SK-N-MC (cell line): Measurements from ENCODE around the gene UNC93A.

Experiments used
- DNase-seq: peaks from one replicate; pipeline ENCODE4 v3.0.0-alpha.2; 2011; ENCODE audit warnings: low read depth, low spot score
- H3K27ac ChIP-seq: fragments of 200-600 bp; sonication (generic); 2 replicates; pipeline ENCODE4 v1.5.1; 2016; ENCODE audit warnings: mixed run types
- H3K36me3 ChIP-seq: fragments of 200-600 bp; sonication (generic); 2 replicates; pipeline ENCODE4 v1.6.1; 2017; ENCODE audit warnings: antibody characterized with exemption, low read length, mixed read lengths; ENCODE audit not compliant: insufficient read depth
- H3K4me3 ChIP-seq: fragments of 200-600 bp; sonication (generic); 2 replicates; pipeline ENCODE4 v1.5.1; 2016
- H3K9ac ChIP-seq: fragments of 200-600 bp; sonication (generic); 2 replicates; pipeline ENCODE4 v1.8.0; 2017; ENCODE audit warnings: mixed run types, mixed read lengths; ENCODE audit not compliant: insufficient read length
- H3K9me3 ChIP-seq: fragments of 200-600 bp; sonication (generic); 2 replicates; pipeline ENCODE4 v1.6.1; 2017; ENCODE audit warnings: low read depth, mild to moderate bottlenecking, antibody characterized with exemption, low read length, moderate library complexity, mixed read lengths
- EZH2 ChIP-seq: fragments of 200-600 bp; sonication (generic); IDR thresholded peaks from one replicate; pipeline ENCODE4 v1.6.1; 2017; ENCODE audit warnings: antibody characterized with exemption
- FOXP2 ChIP-seq: optimal IDR thresholded peaks from 2 replicates; pipeline ENCODE3; 2011; ENCODE audit warnings: mild to moderate bottlenecking, moderate library complexity; ENCODE audit not compliant: insufficient read depth; ENCODE audit errors: extremely low read length, control extremely low read depth
- POLR2AphosphoS5 ChIP-seq: IDR thresholded peaks from 2 replicates; pipeline ENCODE4 v1.6.1; 2012; ENCODE audit warnings: mild to moderate bottlenecking, low read depth, low read length, borderline replicate concordance

The UNC93A gene

DNA sequence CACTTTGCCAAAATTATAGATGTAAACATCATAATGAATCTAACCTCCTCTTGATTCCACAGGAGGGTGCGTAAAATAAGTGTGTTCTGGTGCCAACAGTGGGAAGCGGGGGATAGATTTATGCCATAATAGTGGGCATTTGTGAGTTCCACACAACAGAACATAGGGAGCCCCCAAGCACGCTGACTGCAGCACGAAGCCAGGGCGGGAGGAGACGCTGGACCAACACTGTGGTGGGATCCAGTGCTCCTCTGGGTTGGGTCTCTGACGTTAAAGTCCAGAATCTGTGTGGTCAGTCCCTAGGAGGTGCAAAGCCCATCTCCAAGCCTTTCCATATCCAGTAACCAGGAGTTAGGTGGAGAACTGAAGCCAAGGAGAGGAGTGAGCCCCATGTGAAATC, 32.0 kb downstream of the UNC93A start:
- no peak overlapping the region for H3K27ac ChIP-seq
- no peak for TF ChIP-seq EZH2
- no peak for TF ChIP-seq FOXP2
- TF ChIP-seq POLR2AphosphoS5: no peak
- no peak for DNase-seq
- H3K36me3 ChIP-seq: no peaks in the 10 kb centered on the region
- no peak overlapping the region for H3K9ac ChIP-seq
- H3K4me3 ChIP-seq: no peak overlapping the region
- H3K9me3 ChIP-seq: no peaks in the 10 kb centered on the region

DNA sequence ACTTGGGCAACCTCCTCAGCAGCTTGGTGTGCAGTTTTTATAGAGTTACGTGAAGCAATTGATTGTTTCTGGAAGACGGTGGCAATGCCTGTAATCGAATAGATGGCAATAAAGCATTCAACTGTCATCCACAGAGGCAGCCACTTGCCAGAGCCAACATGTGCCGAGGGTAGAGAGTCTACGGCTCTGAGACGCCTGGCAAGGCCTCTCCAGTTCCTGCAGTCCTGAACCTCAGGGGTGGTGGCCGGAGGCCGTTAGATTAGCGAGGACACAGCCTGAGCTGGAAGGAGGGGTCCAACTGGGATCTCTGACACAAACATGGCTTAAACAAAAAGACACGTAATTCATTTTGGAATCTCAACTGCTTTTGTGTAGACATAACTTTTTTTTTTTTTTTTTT, 33.0 kb downstream of the UNC93A start:
- Histone ChIP-seq H3K9ac (no peak overlapping the region), H3K4me3 (no peak overlapping the region), H3K27ac (no peak overlapping the region), H3K9me3 (no peaks in the 10 kb centered on the region), H3K36me3 (no peaks in the 10 kb centered on the region)
- DNase-seq: no peak
- TF ChIP-seq EZH2 (no peak), FOXP2 (no peak), POLR2AphosphoS5 (no peak)

DNA sequence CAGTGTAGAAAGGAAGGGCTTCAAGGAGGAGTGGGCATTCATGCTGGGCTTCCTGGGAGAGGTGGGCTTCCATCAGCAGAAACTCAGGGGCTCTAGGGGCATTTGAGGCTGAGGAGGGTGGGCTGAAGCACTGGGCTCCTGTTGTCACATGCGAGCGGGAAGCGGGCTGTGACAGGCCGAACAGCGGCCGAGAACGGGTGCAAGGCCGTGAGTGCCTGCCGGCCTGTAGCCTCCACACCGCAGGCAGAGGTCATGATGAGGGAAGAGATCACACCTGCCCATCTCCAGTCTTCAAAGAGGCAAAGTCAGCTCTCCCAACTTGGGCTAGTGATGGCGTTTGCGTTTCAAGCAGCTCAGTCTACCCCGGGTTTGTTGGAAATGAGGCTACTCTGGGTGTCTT, 34.7 kb downstream of the UNC93A start:
- Histone ChIP-seq H3K9me3 (no peaks in the 10 kb centered on the region), H3K9ac (no peak overlapping the region), H3K36me3 (no peaks in the 10 kb centered on the region), H3K4me3 (no peak overlapping the region), H3K27ac (no peak overlapping the region)
- no peak for TF ChIP-seq FOXP2
- TF ChIP-seq EZH2: no peak
- no peak for TF ChIP-seq POLR2AphosphoS5
- no peak for DNase-seq

DNA sequence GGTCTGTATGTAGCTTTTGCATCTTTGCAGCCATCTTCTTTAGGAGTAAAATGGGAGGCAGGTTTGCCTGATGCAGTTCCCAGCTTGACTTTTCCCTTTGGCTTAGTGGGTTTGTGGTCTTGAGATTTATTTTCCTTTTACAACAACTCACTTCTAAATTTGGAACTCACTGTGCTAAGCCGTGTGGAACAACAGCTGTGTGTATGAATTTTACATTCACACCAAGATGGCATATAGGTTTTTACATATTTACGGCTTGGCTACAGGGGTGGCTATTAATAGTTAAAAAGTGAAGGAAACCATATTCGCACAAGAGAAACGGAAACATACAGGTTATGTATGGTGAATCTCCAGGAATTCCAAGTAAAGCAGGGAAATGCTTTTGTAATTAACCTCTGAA, 36.3 kb downstream of the UNC93A start:
- Histone ChIP-seq H3K9me3 (no peaks in the 10 kb centered on the region), H3K36me3 (no peaks in the 10 kb centered on the region), H3K9ac (no peak overlapping the region), H3K4me3 (no peak overlapping the region), H3K27ac (no peak overlapping the region)
- TF ChIP-seq EZH2: no peak
- TF ChIP-seq POLR2AphosphoS5: no peak
- no peak for TF ChIP-seq FOXP2
- DNase-seq: no peak

DNA sequence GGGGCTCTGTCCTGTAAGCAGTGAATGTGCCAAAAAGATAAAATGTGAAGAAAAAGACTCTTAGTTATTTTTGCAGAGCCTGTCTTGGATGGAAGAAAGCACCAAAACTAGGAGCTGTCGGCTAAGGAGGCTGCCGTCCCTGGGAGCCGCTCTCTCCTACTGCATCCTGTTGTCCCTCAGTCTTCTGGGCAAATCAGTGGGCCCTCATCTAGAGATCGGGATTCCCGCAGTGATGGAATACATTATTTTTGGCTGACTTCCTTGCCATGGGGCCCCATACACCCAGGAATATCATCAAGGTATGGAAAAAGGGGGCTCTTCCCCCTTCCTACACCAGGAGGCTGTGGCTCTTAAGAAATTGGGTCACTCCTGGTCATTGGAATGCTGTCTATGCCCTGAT, 37.0 kb downstream of the UNC93A start:
- no peaks in the 10 kb centered on the region for H3K9me3 ChIP-seq
- H3K4me3 ChIP-seq: no peak overlapping the region
- no peaks in the 10 kb centered on the region for H3K36me3 ChIP-seq
- TF ChIP-seq EZH2: no peak
- no peak for TF ChIP-seq FOXP2
- no peak for TF ChIP-seq POLR2AphosphoS5
- H3K9ac ChIP-seq: no peak overlapping the region
- H3K27ac ChIP-seq: no peak overlapping the region
- no peak for DNase-seq

DNA sequence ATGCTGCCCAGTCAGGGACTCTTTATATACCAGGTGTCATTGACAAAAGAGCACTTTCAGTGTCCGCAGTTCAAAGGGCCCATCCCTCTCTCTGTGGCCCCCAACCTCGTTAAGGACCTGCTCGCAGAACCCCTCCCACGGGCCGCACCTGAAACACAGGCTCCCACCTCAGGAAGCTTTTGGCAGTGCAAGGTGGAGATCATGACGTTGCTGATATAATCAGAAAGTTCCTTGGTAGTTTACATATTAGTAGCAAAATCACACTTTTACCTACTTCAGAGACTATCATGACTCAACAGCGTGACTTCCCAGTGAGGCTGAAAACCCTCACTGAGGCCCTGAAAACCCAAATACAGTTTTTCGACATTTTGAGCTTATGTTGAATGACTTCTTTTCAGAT, 37.9 kb downstream of the UNC93A start:
- Histone ChIP-seq H3K36me3 (no peaks in the 10 kb centered on the region), H3K27ac (no peak overlapping the region), H3K9ac (no peak overlapping the region), H3K9me3 (no peaks in the 10 kb centered on the region), H3K4me3 (no peak overlapping the region)
- no peak for DNase-seq
- TF ChIP-seq FOXP2 (no peak), EZH2 (no peak)

DNA sequence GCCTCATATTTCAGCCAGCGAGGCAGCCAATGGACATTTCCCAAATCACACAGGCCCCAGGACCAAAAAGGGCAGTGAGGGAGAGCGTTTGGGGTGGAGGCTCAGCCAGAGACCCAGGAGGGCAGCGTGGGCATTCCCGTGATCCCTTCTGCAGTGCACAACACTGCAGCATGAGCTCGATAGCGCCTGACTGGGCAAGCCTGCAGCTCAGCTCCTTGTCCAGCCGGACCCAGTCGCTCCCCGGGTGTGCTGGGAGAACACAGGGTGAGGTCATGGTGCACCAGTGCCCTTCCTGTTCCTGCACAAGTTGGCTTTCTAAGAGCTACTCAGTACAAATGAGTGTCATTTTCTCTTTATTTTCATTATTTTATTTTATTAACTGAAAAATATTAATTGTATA, 39.6 kb downstream of the UNC93A start:
- no peak overlapping the region for H3K4me3 ChIP-seq
- H3K36me3 ChIP-seq: no peaks in the 10 kb centered on the region
- TF ChIP-seq FOXP2: no peak
- no peak for TF ChIP-seq EZH2
- no peak for TF ChIP-seq POLR2AphosphoS5
- no peak overlapping the region for H3K27ac ChIP-seq
- H3K9me3 ChIP-seq: no peaks in the 10 kb centered on the region
- no peak overlapping the region for H3K9ac ChIP-seq
- no peak for DNase-seq

DNA sequence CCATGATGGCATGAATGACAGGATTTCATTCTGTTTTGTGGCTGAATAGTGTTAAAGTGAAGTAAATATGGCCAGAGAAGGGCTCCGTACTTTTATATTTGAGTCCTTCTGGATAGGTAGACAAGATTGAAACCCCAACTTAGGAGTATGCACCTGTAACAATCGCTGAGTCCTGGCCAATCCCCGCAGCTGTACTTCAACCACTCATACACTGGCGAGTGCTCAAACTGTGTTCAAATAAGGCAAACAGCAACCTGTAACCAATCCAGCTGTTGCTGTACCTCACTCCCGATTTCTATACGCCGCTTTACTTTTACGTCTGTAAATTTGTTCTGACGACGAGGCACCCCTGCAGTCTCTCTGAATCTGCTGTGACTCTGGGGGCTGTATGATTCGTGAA, 40.5 kb downstream of the UNC93A start:
- no peak for TF ChIP-seq FOXP2
- no peaks in the 10 kb centered on the region for H3K36me3 ChIP-seq
- no peak overlapping the region for H3K9ac ChIP-seq
- H3K9me3 ChIP-seq: no peaks in the 10 kb centered on the region
- no peak for DNase-seq
- H3K4me3 ChIP-seq: no peak overlapping the region
- H3K27ac ChIP-seq: no peak overlapping the region

DNA sequence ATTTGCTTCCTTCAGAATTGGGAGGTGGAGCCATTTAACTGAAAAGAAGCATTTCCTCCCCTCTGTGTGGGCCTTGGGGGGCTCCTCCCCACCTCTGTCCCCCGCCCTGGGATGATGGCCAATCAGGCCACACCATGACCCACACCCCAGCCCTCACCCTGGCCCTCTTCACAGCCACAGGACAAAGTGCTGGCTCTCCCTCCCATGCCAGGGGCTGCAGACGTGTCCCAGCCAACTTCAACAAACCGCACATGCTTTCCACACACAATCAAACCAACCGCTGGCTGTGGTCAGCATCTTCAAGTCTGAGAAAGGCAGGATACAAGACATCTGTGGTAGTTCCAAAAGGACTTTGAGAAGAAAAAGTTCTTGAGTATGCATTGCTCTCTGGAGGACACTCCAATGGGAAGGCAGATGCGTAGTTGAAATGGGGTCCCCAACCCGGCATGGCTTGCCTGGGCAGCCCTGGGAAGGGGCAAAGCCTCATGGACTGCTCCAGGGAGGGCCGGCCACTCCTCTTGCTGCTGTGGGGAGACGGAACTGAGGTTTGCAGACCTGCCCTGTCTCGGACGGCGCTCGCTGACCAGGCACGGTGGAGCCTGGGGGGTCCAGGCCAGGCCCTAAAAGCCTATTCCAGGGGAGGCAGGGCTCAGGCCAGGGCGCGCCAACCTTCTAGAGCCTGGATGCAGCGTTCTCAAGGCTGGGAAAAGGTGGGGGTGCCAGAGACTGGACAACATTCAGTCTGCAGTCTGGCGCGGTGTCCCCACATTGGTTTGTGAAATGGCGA, 45.9 kb downstream of the UNC93A start:
- no peak for DNase-seq
- TF ChIP-seq EZH2: no peak
- no peak for TF ChIP-seq FOXP2
- TF ChIP-seq POLR2AphosphoS5: no peak
- Histone ChIP-seq H3K9me3 (no peaks in the 10 kb centered on the region), H3K27ac (no peak overlapping the region), H3K36me3 (no peaks in the 10 kb centered on the region), H3K9ac (no peak overlapping the region), H3K4me3 (no peak overlapping the region)
